ENCODE results near the gene RAPGEF6. TPM values are rescaled to one million over a fixed set of nuclear protein-coding genes. Genes with fewer than 3 reads are reported as not detected.

Gene RAPGEF6
- total RNA-seq, 2 donors from 2014 or later: 19.2 to 24.0 TPM

GRCh38 chr5:131463656-131464055 is 171.4 kb downstream of the RAPGEF6 start:
- H3K27me3 Mint-ChIP-seq (ENCODE audit: insufficient read depth): no peaks in the 10 kb centered on the region
- peaks cover 14% of the 10 kb centered on the region for H3K36me3 ChIP-seq (ENCODE audit: control insufficient read depth, insufficient read depth, low read length)

GRCh38 chr5:131462454-131462853 is 172.6 kb downstream of the RAPGEF6 start:
- WGBS, 2 experiments (ENCODE audit: insufficient coverage in 1 of 2, insufficient read length in 1 of 2): 90 to 93% methylated on average over 2 to 3 of the region's 3 CpGs
- Mint-ChIP-seq H3K27ac (no peak overlapping the region), H3K4me1 (peaks cover 4% of the 10 kb centered on the region), H3K4me3 (no peak overlapping the region), H3K36me3 (ENCODE audit: low read depth) (peaks cover 14% of the 10 kb centered on the region), H3K27me3 (ENCODE audit: insufficient read depth) (no peaks in the 10 kb centered on the region), H3K9me3 (no peaks in the 10 kb centered on the region)
- no peak for DNase-seq
- H3K27me3 ChIP-seq (ENCODE audit: control insufficient read depth, insufficient read depth, low read length, poor library complexity, severe bottlenecking): no peaks in the 10 kb centered on the region
- no peak overlapping the region for H3K4me3 ChIP-seq (ENCODE audit: low read length)
- H3K27ac ChIP-seq (ENCODE audit: low read depth, low read length): no peak overlapping the region
- H3K9ac ChIP-seq (ENCODE audit: extremely low read depth, low read length, poor library complexity, severe bottlenecking): no peak overlapping the region
- TF ChIP-seq CTCF (conservative IDR thresholded peaks at IDR 0.05): no peak
- H3K36me3 ChIP-seq (ENCODE audit: control insufficient read depth, insufficient read depth, low read length): peaks cover 13% of the 10 kb centered on the region
- no peaks in the 10 kb centered on the region for H3K9me3 ChIP-seq (ENCODE audit: control insufficient read depth, low read length)
- H3K4me1 ChIP-seq (ENCODE audit: control insufficient read depth, insufficient read depth, low read length): no peaks in the 10 kb centered on the region

More at GRCh38 chr5:131463656-131464055, 171.4 kb downstream of the RAPGEF6 start:
- no peak for TF ChIP-seq CTCF (conservative IDR thresholded peaks at IDR 0.05)
- Mint-ChIP-seq H3K36me3 (ENCODE audit: low read depth) (peaks cover 20% of the 10 kb centered on the region), H3K27ac (no peak overlapping the region), H3K4me1 (peaks cover 4% of the 10 kb centered on the region), H3K4me3 (no peak overlapping the region), H3K9me3 (no peaks in the 10 kb centered on the region)
- Histone ChIP-seq H3K9me3 (ENCODE audit: control insufficient read depth, low read length) (no peaks in the 10 kb centered on the region), H3K4me1 (ENCODE audit: control insufficient read depth, insufficient read depth, low read length) (no peaks in the 10 kb centered on the region), H3K27me3 (ENCODE audit: control insufficient read depth, insufficient read depth, low read length, poor library complexity, severe bottlenecking) (no peaks in the 10 kb centered on the region), H3K4me3 (ENCODE audit: low read length) (no peak overlapping the region), H3K27ac (ENCODE audit: low read depth, low read length) (no peak overlapping the region), H3K9ac (ENCODE audit: extremely low read depth, low read length, poor library complexity, severe bottlenecking) (no peak overlapping the region)
- no peak for DNase-seq
- 77% methylated on average over 1 of the region's 1 CpG; no CpG with 5 or more reads in 1 of the 2 experiments for WGBS, 2 experiments (ENCODE audit: insufficient coverage in 1 of 2, insufficient read length in 1 of 2)

GRCh38 chr5:131461742-131462141 is 173.3 kb downstream of the RAPGEF6 start:
- no peak overlapping the region for H3K27ac Mint-ChIP-seq
- Histone ChIP-seq H3K27ac (ENCODE audit: low read depth, low read length) (no peak overlapping the region), H3K36me3 (ENCODE audit: control insufficient read depth, insufficient read depth, low read length) (peaks cover 13% of the 10 kb centered on the region), H3K4me1 (ENCODE audit: control insufficient read depth, insufficient read depth, low read length) (no peaks in the 10 kb centered on the region), H3K4me3 (ENCODE audit: low read length) (no peak overlapping the region), H3K9me3 (ENCODE audit: control insufficient read depth, low read length) (no peaks in the 10 kb centered on the region), H3K9ac (ENCODE audit: extremely low read depth, low read length, poor library complexity, severe bottlenecking) (no peak overlapping the region), H3K27me3 (ENCODE audit: control insufficient read depth, insufficient read depth, low read length, poor library complexity, severe bottlenecking) (no peaks in the 10 kb centered on the region)
- no peak for DNase-seq
- H3K27me3 Mint-ChIP-seq (ENCODE audit: insufficient read depth): no peaks in the 10 kb centered on the region
- 89 to 98% methylated on average over 5 of the region's 5 CpGs for WGBS, 2 experiments (ENCODE audit: insufficient coverage in 1 of 2, insufficient read length in 1 of 2)
- H3K9me3 Mint-ChIP-seq: no peaks in the 10 kb centered on the region
- H3K4me3 Mint-ChIP-seq: no peak overlapping the region
- peaks cover 11% of the 10 kb centered on the region for H3K36me3 Mint-ChIP-seq (ENCODE audit: low read depth)
- H3K4me1 Mint-ChIP-seq: peaks cover 4% of the 10 kb centered on the region
- no peak for TF ChIP-seq CTCF (conservative IDR thresholded peaks at IDR 0.05)

Measured in endodermal cell (in vitro differentiated cells).